GM21786 (cell line): Measurements from ENCODE around the gene PLCG2.
"Not testable (repeated sequence)": the region's sequence is repeated elsewhere in the genome, so short reads cannot be mapped to it uniquely, and the experiment has no call there.

Experiments used
- ATAC-seq: cut with Tn5 transposase; IDR thresholded peaks from one replicate; pipeline ENCODE4 v1.9.1; 2021; ENCODE audit not compliant: unreplicated experiment

The PLCG2 gene

DNA sequence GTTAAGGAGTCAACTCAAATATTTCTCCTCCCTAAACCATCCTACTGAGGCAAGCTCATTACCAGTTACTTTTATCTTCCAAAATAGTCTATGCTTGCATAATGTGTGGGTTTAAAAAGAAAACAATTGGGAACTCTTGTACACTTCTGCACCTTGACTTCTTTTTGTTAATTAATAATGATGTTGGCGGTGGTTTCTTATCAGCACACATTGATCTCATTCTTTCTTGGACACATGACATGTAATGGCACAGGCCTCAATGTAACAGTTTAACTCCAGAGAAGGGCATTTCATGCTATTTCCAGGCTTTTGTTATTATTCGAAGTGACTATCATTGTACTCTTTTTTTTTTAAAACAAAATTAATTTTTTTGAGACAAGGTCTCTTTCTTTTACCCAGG lies 7.8 kb downstream of the PLCG2 start:
- no peak for ATAC-seq

DNA sequence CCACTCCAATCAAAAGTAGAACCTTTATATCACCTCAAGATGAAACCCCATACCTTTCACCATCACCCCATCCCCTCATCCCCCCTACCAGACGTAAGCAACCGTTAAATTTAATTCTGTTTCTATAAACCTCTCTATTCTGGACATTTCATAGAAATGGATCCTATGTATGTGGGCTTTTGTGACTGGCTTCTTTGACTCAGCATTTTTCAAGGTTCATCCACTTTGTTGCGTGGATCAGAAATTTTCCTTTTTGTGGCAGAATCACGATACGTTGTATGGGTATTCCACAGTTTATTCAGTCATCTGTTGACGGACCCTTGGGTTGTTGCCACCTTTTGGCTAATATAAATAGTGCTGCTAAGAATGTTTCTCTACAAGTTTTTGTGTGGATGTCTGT lies 8.6 kb downstream of the PLCG2 start:
- ATAC-seq: no peak

DNA sequence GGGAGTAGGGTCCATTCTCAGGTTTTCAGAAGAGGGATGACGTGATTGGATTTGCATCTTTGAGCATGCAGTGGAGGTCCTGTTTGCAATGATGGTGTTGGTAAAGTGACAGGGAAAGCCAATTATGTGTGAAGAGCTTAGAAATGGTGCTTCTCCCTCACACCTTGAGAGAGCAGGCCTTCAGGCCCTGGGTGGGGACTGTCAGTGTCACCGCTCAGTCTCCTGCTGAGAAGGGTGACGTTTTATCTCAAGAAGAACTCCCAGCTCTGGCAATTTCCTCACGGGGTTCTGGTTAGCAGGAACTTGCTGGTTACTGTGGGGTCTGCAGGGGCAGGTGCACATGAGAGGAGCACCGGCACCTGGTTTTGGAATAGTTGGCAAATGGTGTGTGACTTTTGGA lies 11.2 kb downstream of the PLCG2 start:
- ATAC-seq: no peak

DNA sequence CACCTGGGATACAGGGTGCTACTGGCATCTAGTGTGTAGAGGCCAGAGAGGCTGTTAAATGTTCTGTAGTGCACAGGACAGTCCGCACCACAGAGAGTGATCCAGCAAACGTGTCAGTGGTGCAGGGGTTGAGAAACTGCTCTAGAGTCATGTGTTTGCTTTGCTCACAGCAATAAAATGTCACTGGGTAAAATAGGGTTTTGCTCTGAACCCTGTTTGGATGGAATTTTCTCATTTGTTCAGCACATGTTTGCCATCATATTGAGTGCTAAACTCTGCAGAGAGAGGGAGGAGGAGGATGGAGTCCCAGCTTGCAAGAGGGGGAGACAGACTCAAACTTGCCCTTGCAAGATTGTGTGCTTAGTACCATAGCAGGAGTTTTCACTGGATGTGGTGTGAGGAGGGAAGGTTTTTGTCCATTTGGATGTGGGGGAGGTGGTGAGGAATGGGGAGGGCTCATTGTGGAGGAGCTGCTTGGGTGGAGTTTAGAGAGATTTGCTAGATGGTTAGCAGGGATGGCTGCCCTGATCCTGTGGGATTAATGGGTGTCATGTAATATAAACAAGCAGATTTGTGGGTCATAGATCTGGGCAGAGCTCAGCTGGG lies 11.8 kb downstream of the PLCG2 start:
- no peak for ATAC-seq

DNA sequence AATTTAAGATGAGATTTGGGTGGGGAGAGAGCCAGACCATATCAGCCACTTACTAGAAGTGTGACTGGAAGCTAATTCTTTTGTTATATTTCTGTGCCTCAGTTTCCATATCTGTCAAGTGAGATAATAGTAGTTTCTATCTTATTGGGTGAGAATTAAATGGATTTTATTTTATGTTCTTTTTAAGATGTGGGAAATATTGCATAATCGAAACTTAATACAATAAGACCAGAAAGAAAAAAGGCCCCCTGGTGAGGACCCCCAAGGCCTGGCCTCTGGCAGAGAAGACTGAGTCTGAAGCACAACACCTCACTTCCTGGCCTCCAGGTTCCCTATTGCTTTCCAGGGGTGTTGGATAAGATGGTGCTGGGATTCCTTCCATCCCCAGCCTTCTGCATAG lies 13.7 kb downstream of the PLCG2 start:
- no peak for ATAC-seq

DNA sequence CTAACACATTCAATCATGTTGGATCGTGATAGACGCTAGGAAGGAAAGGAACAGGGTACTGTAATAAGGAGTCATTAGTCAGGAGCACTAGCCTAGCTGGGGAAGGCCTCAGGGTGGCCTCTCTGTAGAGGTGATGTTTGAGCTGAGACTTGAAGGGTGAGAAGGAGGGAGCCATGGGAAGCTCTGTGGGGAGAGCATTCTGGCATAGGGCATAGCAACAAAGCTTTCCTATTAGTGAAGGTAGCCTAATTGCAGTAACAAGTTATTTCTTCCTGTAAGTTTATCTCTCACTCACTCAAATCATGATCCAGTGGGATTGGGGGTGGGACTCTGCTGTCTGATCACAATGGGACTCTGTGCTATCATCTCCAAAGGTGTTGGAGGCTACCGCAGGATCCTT lies 16.1 kb downstream of the PLCG2 start:
- no peak for ATAC-seq

DNA sequence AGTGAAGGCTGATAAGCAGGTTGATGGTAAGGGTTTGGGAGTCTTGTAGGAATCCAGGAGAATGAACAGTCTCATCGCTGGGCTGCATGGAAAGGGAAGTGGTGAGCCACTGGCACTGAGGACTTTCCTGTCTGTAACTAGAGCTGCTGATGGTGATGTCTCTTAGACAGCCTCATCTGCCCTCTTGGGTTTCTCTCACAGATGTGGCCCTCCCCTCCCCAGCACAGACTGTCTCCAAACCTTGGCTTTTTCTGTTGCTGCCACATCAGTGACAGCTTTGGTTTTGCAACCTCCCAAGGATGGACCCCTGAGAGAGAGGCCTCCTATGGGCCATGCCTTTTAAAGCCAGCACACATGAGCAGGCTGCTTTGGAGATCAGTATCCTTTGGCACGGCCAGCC lies 16.9 kb downstream of the PLCG2 start:
- ATAC-seq: no peak

DNA sequence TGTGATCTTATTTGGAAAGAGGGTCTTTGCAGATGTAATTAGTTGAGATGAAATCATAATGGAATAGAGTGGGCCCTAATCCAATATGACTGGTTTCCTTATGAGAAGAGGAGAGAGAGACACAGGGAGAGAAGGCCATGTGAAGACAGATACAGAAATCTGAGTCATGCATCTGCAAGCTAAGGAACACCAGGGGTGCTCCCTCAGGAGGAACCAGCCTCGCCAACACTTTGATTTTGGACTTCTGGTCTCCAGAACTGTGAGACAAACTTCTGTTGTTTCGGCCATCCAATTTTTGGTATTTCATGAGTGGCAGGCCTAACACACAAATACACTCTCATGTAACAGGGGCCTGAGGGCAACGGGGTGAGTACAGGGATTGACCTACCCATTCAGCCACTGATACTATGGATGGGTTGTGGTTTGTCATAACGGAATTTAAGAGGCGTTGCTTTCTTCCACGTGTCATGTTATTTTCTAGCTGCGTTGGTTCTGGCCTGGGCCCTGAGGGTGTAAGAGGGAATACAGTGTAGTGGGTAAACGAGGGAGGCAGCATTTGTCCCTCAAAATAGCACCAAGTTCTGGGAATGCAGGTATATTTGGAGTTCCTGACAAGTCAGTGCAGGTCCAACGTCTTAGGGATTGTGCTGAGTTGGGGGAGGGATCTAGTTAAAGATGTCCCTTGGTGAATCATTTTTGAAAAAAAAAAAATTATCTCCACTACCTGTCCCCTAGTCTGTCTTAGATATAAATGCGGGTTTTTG lies 17.7 kb downstream of the PLCG2 start:
- no peak for ATAC-seq

DNA sequence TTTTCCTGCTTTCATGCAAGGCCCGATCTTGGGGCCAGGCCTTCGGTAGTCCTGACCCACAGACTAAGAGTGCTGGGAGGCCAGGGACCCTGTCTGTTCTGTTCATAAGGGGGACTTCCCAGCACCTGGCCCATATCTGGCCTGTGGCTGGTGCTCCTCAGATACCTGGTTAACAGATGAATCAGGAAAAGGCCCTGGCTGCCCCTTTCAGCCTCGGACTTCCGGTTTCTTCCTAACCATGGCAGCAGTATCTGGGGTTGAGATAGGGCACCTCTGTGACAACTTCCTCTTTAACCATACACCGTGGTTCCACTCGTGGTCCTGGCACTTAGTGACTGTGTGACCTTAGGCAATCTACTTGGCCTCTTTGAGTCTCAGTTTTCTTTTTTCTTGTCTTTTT lies 18.4 kb downstream of the PLCG2 start:
- ATAC-seq: peak; percentile 44

DNA sequence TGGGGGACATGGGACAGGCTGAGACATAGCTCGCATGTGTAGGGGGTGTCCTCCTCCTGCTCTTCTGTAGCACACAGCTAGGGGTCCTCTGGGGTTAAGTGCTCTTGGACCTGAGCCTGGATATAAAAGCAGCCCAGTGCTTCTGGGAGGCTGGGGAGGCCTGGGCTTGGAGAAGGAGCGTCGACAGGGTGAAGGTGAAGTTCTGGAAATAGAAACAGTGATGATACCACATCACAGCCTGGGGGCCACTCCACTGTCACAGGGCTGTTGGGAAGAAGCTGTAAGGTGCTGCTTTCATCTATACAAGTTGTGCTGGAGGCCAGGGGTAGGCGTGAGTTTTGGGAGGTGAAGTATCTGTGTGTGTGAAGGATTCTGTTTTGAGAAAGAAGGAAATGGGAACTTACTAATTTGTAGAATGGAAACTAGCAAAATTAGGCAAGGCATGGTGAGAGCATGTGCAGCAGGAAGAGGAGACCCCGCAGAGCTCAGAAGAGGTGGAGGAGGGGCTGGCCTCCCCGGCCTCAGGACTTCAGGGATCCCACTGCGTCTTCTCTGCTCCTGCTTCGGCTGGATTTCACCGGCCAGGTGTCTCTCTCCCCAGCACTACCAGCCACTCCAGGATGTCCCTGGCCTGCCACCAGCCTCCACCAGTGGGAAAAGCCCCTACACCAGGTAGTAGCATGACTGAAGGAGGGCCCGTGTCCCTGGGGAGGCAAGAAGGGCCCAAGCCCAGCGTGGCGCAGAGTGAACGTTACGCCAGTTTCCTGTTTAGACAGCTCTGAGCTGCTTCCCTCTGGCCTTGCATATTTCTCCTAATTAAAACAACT lies 19.4 kb downstream of the PLCG2 start:
- peak; percentile 50 for ATAC-seq

DNA sequence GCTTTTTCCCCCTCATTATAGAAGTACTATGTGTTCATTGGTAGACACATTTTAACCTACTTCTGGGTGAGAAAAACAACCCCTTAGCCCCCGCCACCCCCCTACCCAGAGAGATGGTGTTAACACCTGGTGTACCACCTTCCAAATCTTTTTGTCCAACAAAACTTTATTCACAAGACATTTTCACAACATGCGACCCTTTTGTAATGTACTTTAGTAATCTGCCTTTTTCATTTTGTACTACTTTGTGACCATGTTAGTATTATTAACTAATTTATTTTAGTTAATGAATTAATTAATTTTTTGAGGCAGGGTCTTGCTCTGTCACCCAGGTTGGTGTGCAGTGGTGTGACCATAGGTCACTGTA lies 20.0 kb downstream of the PLCG2 start:
- no peak for ATAC-seq

DNA sequence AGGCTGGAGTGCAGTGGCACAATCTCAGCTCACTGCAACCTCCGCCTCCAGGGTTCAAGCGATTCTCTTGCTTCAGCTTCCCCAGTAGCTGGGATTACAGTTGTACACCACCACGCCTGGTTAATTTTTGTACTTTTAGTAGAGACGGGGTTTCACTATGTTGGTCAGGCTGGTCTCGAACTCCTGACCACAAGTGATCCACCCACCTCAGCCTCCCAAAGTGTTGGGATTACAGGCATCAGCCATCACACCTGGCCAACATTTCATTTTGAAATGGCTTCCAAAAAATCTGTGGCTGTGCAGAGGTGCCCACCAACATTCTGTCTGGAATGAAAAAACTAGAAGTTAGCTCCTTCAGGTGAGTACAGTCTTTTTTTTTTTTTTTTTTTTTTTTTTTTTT lies 22.6 kb downstream of the PLCG2 start:
- ATAC-seq: not testable (repeated sequence)

DNA sequence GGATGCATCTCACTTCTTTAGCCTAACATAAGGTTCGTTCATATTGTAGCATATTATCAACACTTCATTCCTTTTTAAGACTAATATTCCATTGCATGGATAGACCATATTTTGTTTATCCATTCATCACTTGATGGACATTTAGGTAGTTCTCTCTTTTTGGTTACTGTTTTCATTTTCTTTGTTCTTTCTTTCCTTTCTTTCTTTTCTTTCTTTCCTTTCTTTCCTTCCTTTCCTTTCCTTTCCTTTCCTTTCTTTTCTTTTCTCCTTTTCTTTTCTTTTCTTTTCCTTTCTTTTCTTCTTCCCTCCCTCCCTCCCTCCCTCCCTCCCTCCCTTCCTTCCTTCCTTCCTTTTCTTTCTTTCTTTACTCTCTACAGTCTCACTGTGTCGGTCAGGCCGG lies 24.2 kb downstream of the PLCG2 start:
- ATAC-seq: no peak

DNA sequence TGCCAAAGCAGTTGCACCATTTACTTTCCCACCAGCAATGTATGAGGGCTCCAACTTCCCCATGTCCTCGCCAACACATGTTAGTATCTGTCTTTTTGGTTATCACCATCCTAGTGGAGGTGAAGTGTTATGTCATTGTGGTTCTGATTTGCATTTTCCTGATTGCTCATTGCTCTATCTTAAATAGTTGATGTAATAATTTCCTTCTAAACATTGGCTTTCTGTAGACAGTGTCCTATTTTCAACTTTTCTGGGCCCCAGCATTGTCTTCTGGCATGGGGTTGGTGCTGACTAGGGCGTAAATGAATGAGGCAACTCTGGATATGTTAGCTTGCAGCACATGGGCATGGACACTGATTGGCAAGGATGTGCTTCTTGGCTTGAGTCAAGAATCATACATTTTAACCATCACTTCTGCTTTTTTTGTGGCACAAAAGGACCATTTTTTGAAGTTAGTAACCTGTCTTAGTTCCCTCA lies 25.1 kb downstream of the PLCG2 start:
- no peak for ATAC-seq

DNA sequence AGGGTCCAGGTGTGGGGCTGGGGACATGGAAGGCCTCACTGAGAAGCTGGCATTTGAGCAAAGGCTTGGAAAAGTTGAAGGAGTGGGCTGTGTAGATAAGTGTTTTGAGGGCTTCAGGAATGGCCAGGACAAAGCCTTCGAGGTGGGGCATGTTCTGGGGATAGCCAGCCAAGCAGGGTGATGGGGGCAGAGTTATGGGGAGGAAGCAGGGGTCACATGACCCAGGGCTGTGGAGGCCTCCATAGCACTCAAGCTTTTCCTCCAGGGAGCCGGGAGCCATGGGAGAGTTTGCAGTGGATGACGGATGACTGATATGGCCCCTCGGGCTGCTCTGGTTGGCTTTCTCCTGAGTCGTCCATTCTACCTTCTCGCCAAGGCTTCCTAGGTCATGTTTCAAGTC lies 27.6 kb downstream of the PLCG2 start:
- no peak for ATAC-seq

DNA sequence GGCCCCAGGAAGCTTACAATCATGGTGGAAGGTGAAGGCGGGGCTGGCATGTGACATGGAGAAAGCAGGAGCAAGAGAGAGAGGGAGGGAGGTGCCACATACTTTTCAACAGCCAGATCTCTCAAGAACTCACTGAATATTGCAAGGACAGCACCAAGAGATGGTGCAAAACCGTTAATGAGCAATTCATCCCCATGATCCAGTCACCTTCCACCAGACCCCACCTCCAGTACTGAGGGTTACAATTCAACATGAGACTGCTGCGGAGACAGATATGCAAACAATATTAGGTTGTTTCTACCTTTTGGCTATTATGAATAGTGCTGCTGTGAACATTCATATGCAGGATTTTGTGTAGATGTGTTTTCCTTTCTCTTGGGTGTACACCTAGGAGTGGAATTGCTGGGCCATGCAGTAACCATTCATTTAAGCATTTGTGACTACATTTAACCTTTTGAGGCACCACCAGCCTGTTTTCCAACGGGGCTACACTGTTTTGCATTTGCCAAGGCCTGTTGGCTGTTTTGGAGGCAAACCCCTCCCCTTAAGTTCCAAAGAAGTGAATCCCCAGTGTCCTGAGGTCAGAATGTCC lies 28.8 kb downstream of the PLCG2 start:
- ATAC-seq: no peak

DNA sequence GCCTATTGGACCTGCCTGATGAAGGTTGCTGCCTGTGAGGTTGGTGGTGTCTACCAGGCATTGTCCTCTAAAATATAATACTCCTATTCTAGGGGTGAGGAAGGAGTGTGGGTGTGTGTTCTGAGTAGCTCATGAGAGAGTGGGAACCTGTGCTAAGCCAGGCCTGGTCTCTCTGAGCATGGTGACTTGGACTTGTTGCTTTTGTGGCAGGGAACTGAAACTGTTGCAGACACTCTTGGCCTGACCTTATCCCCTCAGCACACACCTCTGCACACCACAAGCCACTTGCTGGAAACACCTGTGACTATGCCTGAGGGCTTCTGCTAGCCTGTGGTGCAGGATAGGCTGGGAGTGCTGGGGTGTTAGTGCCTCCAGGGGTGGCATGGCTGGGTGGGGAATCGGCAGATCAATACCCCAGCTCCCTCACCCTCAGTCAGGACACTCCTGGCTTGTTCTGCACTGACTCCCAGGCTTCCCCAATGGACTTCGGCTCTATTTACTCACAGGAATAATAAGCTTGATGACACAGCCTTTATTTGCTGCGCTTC lies 29.9 kb downstream of the PLCG2 start:
- ATAC-seq: peak; percentile 60

DNA sequence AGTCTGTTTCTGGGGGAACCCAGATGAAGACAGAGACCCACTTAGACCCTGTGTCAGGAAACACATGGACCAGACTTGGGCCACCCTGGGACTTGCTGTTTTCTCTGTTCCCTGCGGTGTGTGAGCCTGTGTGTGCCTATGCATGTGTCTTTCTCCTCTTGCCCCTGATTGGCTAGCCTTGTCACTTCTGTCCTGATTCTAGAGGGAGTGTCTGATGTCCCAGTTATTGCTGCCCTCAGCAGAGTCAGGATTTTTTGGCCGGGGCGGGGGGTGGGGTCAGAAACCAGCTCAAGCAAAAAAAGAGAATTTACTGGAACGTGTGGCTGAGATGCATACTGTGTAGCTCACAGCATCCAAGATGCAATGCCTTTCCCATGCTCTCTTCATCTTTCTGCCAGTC lies 30.5 kb downstream of the PLCG2 start:
- no peak for ATAC-seq

DNA sequence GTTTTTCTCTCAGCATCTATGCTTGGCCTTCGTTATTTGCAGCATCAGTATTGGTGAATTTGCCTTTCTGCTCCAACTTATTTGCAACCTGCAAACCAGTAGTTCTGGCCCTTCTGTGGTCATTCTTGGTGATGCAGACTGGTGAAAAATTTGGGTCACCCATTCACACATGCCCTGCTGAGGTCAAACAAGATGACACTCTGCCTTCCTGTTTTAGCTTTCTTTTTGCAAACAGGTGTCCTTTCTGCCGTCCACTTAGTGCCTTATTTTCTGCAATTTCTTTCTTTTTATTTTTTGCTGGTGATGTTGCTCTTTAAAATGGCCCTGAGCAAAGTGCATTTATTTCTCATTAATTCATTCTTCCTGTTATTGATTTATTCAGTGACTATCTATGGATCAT lies 31.3 kb downstream of the PLCG2 start:
- peak; percentile 23 for ATAC-seq

DNA sequence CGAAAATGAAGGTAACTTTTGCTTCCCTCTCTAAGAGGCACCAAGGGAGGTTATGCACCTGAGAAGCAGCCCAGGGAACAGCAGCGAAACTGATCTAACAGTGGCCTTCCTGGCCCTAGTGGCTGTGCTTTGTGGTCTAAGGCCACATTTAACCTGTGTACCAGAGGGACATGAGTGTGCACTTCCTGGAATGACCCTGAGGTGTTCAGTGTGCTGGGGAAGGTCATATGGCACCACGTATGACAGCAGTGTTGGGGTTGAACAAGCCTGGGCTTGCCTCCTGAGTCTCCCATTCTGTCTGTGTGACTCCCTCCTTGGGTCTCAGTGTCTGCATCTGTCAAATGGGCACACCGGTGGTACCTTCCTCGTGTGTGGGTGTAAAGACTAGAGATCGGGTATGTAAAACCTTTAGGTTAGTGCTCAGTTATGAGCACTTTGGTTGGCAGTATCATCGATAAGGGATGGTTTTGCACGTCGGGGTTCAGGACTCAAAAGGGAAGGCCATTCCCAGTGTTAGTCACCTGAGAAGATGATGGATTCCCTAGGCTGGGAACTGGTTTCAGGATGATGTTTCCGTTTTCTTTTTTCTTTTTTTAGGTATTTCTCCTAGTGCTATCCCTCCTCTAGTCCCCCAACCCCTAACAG lies 31.9 kb downstream of the PLCG2 start:
- peak; percentile 36 for ATAC-seq

DNA sequence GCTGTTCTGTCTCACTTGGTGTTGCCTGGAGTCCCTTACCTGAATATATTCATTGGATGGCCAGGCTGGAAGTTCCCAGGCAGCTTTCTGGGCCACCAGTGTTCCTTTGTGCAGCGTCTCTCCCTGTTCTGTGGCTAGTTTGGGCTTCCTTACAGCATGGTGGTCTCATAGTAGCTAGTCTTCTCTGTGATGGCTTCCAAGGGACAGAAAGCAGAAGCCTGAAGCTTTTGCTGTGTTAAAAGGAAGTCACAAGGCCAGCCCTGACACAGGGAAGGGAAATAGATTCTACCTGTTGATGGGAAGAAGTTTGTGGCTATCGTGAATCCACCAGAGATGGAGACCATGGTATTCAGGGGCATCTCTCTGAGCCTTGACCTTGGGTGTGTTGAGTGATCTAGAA lies 34.6 kb downstream of the PLCG2 start:
- ATAC-seq: no peak
